SK-N-SH treated with all-trans-retinoic acid at 6 μM for 48 hours (cell line): Measurements from ENCODE around the gene PLBD1.

Experiments used
- TCF4 ChIP-seq: fragments of 250-450 bp; sonication (Bioruptor Pico); IDR thresholded peaks from 2 replicates; pipeline ENCODE4 v1.8.0; 2021; ENCODE audit warnings: mild to moderate bottlenecking, moderate library complexity, borderline replicate concordance
- ZC3H10 ChIP-seq: fragments of 250-450 bp; sonication (Bioruptor Pico); IDR thresholded peaks from 2 replicates; pipeline ENCODE4 v1.5.1; 2021; ENCODE audit warnings: mild to moderate bottlenecking, moderate library complexity

DNA sequence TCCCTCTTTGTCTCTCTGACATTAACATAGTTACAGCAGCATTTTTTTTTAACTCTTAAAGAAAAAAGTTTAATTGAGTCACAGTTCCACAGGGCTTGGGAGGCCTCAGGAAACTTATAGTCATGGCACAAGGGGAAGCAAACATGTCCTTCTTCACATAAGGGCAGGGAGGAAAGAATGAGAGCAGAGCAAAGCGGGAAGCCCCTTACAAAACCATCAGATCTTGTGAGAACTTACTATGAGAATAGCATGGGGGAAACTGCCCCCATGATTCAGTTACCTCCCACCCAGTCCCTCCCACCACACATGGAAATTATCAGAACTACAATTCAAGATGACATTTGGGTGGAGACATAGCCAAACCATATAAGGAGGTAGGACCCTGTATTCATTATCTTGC is 96.2 kb downstream of the PLBD1 start:
- TF ChIP-seq ZC3H10 (CRISPR knock-in tag) (no peak), TCF4 (CRISPR knock-in tag) (no peak)
